Endodermal cell (in vitro differentiated cells): Measurements from ENCODE around the gene ARHGEF12. TPM values are rescaled to one million over a fixed set of nuclear protein-coding genes. Genes with fewer than 3 reads are reported as not detected.

Experiments used
- DNase-seq: peaks from one replicate; pipeline ENCODE4 v3.0.0-alpha.2; 2017
- H3K27ac ChIP-seq: 2 replicates; pipeline ENCODE4 v1.5.1; 2013; ENCODE audit warnings: mild to moderate bottlenecking, low read depth, low read length, moderate library complexity
- H3K27me3 ChIP-seq: 2 replicates; pipeline ENCODE4 v1.6.1; 2013; ENCODE audit warnings: mild to moderate bottlenecking, low read length, moderate library complexity; ENCODE audit not compliant: insufficient read depth, control insufficient read depth, poor library complexity, severe bottlenecking
- H3K36me3 ChIP-seq: 2 replicates; pipeline ENCODE4 v1.7.0; 2013; ENCODE audit warnings: mild to moderate bottlenecking, low read length, moderate library complexity; ENCODE audit not compliant: control insufficient read depth, insufficient read depth
- H3K4me1 ChIP-seq: one replicate; pipeline ENCODE4 v1.7.0; 2013; ENCODE audit warnings: low read length; ENCODE audit not compliant: control insufficient read depth, insufficient read depth
- H3K4me3 ChIP-seq: 2 replicates; pipeline ENCODE4 v1.5.1; 2013; ENCODE audit warnings: mild to moderate bottlenecking, low read length, moderate library complexity
- H3K9ac ChIP-seq: 2 replicates; pipeline ENCODE4 v1.6.1; 2013; ENCODE audit warnings: mild to moderate bottlenecking, low read length, moderate library complexity; ENCODE audit not compliant: poor library complexity, severe bottlenecking; ENCODE audit errors: extremely low read depth
- H3K9me3 ChIP-seq: 2 replicates; pipeline ENCODE4 v1.6.1; 2013; ENCODE audit warnings: mild to moderate bottlenecking, low read length, moderate library complexity; ENCODE audit not compliant: control insufficient read depth
- H3K27ac Mint-ChIP-seq: 2 replicates; pipeline ENCODE4 v1.8.0; 2020; ENCODE audit warnings: mixed read lengths
- H3K27me3 Mint-ChIP-seq: 2 replicates; pipeline ENCODE4 v1.8.0; 2021; ENCODE audit warnings: mild to moderate bottlenecking, mixed read lengths; ENCODE audit not compliant: insufficient read depth
- H3K36me3 Mint-ChIP-seq: 2 replicates; pipeline ENCODE4 v1.8.0; 2020; ENCODE audit warnings: low read depth, mixed read lengths
- H3K4me1 Mint-ChIP-seq: 2 replicates; pipeline ENCODE4 v1.8.0; 2020; ENCODE audit warnings: mixed read lengths
- H3K4me3 Mint-ChIP-seq: 2 replicates; pipeline ENCODE4 v1.8.0; 2020; ENCODE audit warnings: mild to moderate bottlenecking, moderate library complexity, mixed read lengths
- H3K9me3 Mint-ChIP-seq: 2 replicates; pipeline ENCODE4 v1.8.0; 2020; ENCODE audit warnings: mild to moderate bottlenecking, mixed read lengths
- WGBS, 2 experiments: methylation state at CpG; one replicate each; pipeline versions ENCODE4 v1.1.5 to v1.1.7; 2013; ENCODE audit warnings: missing lambda C conversion rate in 2 of 2, mixed read lengths in 1 of 2; ENCODE audit not compliant: insufficient coverage in 1 of 2, insufficient read length in 1 of 2; 5-methylcytosine and 5-hydroxymethylcytosine counted together
- total RNA-seq, 2 donors: library from RNA; stranded (reverse); fragmentation: NEBNext Ultra II Directional in 1 of 2; extraction: Animal tissue kit (Norgen Biotek cat#: 25700) in 1 of 2; gene quantifications; 2 replicates in 1 of 2; 3 replicates in 1 of 2; pipeline ENCODE4 v1.2.1, GENCODE V29; 2021
- TF ChIP-seq, protein P1 (sequence below): fragments of 200-600 bp; sonication (generic); conservative IDR thresholded peaks from 2 replicates; pipeline ENCODE4 v1.5.0; 2021; ENCODE audit warnings: antibody characterized with exemption, mild to moderate bottlenecking

ARHGEF12 gene
- total RNA-seq, 2 donors from 2014 or later, result 35.3 to 38.7 TPM

DNA sequence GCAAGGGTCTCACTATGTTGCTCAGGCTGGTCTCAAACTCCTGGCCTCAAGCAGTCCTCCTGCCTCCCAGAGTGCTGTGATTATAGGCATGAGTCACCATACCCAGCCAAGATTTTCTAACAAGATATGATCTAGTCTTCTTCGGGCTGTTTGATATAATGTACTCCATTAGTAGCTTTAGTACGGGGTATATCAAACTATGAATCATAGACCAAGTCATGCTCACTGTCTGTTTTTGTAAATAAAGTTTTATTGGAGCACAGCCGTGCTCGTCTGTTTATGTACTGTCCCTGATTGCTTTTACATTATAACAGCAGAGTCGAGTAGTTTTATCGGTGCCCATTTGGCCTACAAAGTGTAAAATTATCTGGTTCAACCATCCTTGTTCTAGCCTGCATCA lies 131.4 kb downstream of the ARHGEF12 start:
- TF ChIP-seq, protein P1, sequence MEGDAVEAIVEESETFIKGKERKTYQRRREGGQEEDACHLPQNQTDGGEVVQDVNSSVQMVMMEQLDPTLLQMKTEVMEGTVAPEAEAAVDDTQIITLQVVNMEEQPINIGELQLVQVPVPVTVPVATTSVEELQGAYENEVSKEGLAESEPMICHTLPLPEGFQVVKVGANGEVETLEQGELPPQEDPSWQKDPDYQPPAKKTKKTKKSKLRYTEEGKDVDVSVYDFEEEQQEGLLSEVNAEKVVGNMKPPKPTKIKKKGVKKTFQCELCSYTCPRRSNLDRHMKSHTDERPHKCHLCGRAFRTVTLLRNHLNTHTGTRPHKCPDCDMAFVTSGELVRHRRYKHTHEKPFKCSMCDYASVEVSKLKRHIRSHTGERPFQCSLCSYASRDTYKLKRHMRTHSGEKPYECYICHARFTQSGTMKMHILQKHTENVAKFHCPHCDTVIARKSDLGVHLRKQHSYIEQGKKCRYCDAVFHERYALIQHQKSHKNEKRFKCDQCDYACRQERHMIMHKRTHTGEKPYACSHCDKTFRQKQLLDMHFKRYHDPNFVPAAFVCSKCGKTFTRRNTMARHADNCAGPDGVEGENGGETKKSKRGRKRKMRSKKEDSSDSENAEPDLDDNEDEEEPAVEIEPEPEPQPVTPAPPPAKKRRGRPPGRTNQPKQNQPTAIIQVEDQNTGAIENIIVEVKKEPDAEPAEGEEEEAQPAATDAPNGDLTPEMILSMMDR, result no peak
- Histone ChIP-seq H3K27me3 (no peaks in the 10 kb centered on the region), H3K27ac (no peak overlapping the region), H3K9ac (no peak overlapping the region), H3K9me3 (no peaks in the 10 kb centered on the region), H3K4me3 (no peak overlapping the region), H3K4me1 (no peaks in the 10 kb centered on the region), H3K36me3 (peaks cover 85% of the 10 kb centered on the region)
- Mint-ChIP-seq H3K4me1 (no peaks in the 10 kb centered on the region), H3K27ac (no peak overlapping the region), H3K27me3 (no peaks in the 10 kb centered on the region), H3K4me3 (no peak overlapping the region), H3K9me3 (no peaks in the 10 kb centered on the region), H3K36me3 (peaks cover 76% of the 10 kb centered on the region)
- 96% methylated on average over 5 to 6 of the region's 6 CpGs for WGBS, 2 experiments
- DNase-seq, result no peak

- Mint-ChIP-seq H3K27me3 (no peaks in the 10 kb centered on the region), H3K9me3 (no peaks in the 10 kb centered on the region), H3K36me3 (peaks cover 69% of the 10 kb centered on the region), H3K4me3 (no peak overlapping the region), H3K27ac (no peak overlapping the region), H3K4me1 (no peaks in the 10 kb centered on the region)
- no peak for DNase-seq
- peaks cover 72% of the 10 kb centered on the region for H3K36me3 ChIP-seq
- no peak overlapping the region for H3K4me3 ChIP-seq
- no CpG with 5 or more reads among the region's 1 CpG for WGBS, 2 experiments
- H3K9me3 ChIP-seq, result no peaks in the 10 kb centered on the region
- TF ChIP-seq, protein P1, result no peak
- no peaks in the 10 kb centered on the region for H3K4me1 ChIP-seq
- H3K9ac ChIP-seq, result no peak overlapping the region
- no peaks in the 10 kb centered on the region for H3K27me3 ChIP-seq
- H3K27ac ChIP-seq, result no peak overlapping the region
Observed at GRCh38 chr11:120471131-120471530, 134.9 kb downstream of the ARHGEF12 start.

DNA sequence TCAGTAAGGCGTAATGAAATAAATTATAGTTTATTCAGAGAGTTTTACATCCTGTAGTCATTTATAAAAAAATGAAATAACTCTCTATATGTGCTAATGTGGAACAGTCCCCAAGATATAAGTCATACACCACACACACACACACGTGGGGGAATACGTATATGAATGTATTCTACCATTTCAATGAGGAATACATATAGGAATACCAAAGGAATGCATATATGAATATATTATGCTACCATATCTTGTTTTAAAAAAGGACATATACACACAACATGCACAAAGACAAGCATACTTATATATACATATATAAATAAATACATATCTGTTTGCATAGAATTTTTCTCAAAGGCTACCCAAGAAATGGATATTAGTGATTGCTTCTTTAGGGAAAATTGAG lies 135.8 kb downstream of the ARHGEF12 start:
- no peak overlapping the region for H3K9ac ChIP-seq
- Mint-ChIP-seq H3K9me3 (no peaks in the 10 kb centered on the region), H3K36me3 (peaks cover 66% of the 10 kb centered on the region), H3K4me3 (no peak overlapping the region), H3K27me3 (no peaks in the 10 kb centered on the region), H3K4me1 (no peaks in the 10 kb centered on the region), H3K27ac (no peak overlapping the region)
- DNase-seq, result no peak
- TF ChIP-seq, protein P1, result no peak
- H3K4me3 ChIP-seq, result no peak overlapping the region
- H3K27ac ChIP-seq, result no peak overlapping the region
- H3K4me1 ChIP-seq, result no peaks in the 10 kb centered on the region
- H3K9me3 ChIP-seq, result no peaks in the 10 kb centered on the region
- 90% methylated on average over 2 of the region's 3 CpGs; no CpG with 5 or more reads in 1 of the 2 experiments for WGBS, 2 experiments
- peaks cover 71% of the 10 kb centered on the region for H3K36me3 ChIP-seq
- H3K27me3 ChIP-seq, result no peaks in the 10 kb centered on the region
